Measurements from ENCODE around the gene OR5L2. TPM values are rescaled to one million over a fixed set of nuclear protein-coding genes. Genes with fewer than 3 reads are reported as not detected.
"Not testable (repeated sequence)": the region's sequence is repeated elsewhere in the genome, so short reads cannot be mapped to it uniquely, and the experiment has no call there.

Gene OR5L2
- total RNA-seq, 4 donors from 2014 or later: not detected

- Histone ChIP-seq H3K27me3 (no peaks in the 10 kb centered on the region), H3K4me1 (no peaks in the 10 kb centered on the region), H3K4me3 (no peak within 1 kb of the TSS), H3K36me3 (no peaks in the 10 kb centered on the region), H3K27ac (no peak within 1 kb of the TSS), H3K9me3 (no peaks in the 10 kb centered on the region)
- no peak for TF ChIP-seq CTCF (IDR thresholded peaks at IDR 0.05)
- no peak for TF ChIP-seq POLR2A (IDR thresholded peaks at IDR 0.05)
- DNase-seq: no peak
These were observed 7.7 kb upstream of the OR5L2 start, which contains the start of gene OR5D18 for GRCh38 chr11:55819330-55819729. Gene OR5D18 (plus strand): TSS chr11:55819630. CDS start chr11:55819630, 0 bp downstream.

GRCh38 chr11:55838452-55838851, 11.4 kb downstream of the OR5L2 start, which contains the start of gene OR5D16:
Gene OR5D16 (plus strand): TSS chr11:55838752. CDS start chr11:55838752, 0 bp downstream.
- Histone ChIP-seq H3K36me3 (no peaks in the 10 kb centered on the region), H3K27ac (no peak within 1 kb of the TSS), H3K9me3 (no peaks in the 10 kb centered on the region), H3K4me3 (no peak within 1 kb of the TSS), H3K4me1 (no peaks in the 10 kb centered on the region), H3K27me3 (no peaks in the 10 kb centered on the region)
- no peak for DNase-seq
- TF ChIP-seq POLR2A (IDR thresholded peaks at IDR 0.05) (no peak), CTCF (IDR thresholded peaks at IDR 0.05) (no peak)

GRCh38 chr11:55847453-55847852, 20.4 kb downstream of the OR5L2 start:
- no peak overlapping the region for H3K27ac ChIP-seq
- no peaks in the 10 kb centered on the region for H3K4me1 ChIP-seq
- H3K4me3 ChIP-seq: no peak overlapping the region
- no peak for DNase-seq
- TF ChIP-seq CTCF (IDR thresholded peaks at IDR 0.05): no peak
- TF ChIP-seq POLR2A (IDR thresholded peaks at IDR 0.05): no peak
- no peaks in the 10 kb centered on the region for H3K36me3 ChIP-seq
- peaks cover 0 to 3% (median 0%) of the 10 kb centered on the region in 4 donors for H3K9me3 ChIP-seq
- H3K27me3 ChIP-seq: no peaks in the 10 kb centered on the region

- no peaks in the 10 kb centered on the region for H3K36me3 ChIP-seq
- peaks cover 0 to 3% (median 0%) of the 10 kb centered on the region in 4 donors for H3K9me3 ChIP-seq
- no peak for DNase-seq
- no peak overlapping the region for H3K4me3 ChIP-seq
- no peaks in the 10 kb centered on the region for H3K4me1 ChIP-seq
- no peak overlapping the region for H3K27ac ChIP-seq
- TF ChIP-seq CTCF (IDR thresholded peaks at IDR 0.05) (no peak), POLR2A (IDR thresholded peaks at IDR 0.05) (no peak)
- no peaks in the 10 kb centered on the region for H3K27me3 ChIP-seq
These were observed 22.0 kb downstream of the OR5L2 start for GRCh38 chr11:55849037-55849436.

GRCh38 chr11:55852141-55852540, 25.1 kb downstream of the OR5L2 start:
- TF ChIP-seq POLR2A (IDR thresholded peaks at IDR 0.05) (no peak), CTCF (IDR thresholded peaks at IDR 0.05) (no peak)
- DNase-seq: no peak
- Histone ChIP-seq H3K4me3 (no peak overlapping the region), H3K27ac (no peak overlapping the region), H3K4me1 (no peaks in the 10 kb centered on the region), H3K9me3 (peaks cover 0 to 3% (median 0%) of the 10 kb centered on the region in 4 donors), H3K27me3 (no peaks in the 10 kb centered on the region), H3K36me3 (no peaks in the 10 kb centered on the region)

- Histone ChIP-seq H3K27ac (no peak overlapping the region), H3K36me3 (no peaks in the 10 kb centered on the region), H3K27me3 (no peaks in the 10 kb centered on the region), H3K4me3 (no peak overlapping the region), H3K9me3 (no peaks in the 10 kb centered on the region), H3K4me1 (no peaks in the 10 kb centered on the region)
- DNase-seq: no peak
- TF ChIP-seq POLR2A (IDR thresholded peaks at IDR 0.05) (no peak), CTCF (IDR thresholded peaks at IDR 0.05) (no peak)
These were observed 27.7 kb downstream of the OR5L2 start for GRCh38 chr11:55854704-55855103.

- not testable (repeated sequence) for H3K27me3 ChIP-seq, H3K9me3 ChIP-seq, H3K4me1 ChIP-seq, H3K36me3 ChIP-seq, DNase-seq, H3K27ac ChIP-seq, H3K4me3 ChIP-seq
These were observed 40.3 kb downstream of the OR5L2 start for GRCh38 chr11:55867354-55867753.

GRCh38 chr11:55872731-55873130, 45.7 kb downstream of the OR5L2 start:
- H3K27me3 ChIP-seq, DNase-seq, H3K9me3 ChIP-seq, H3K36me3 ChIP-seq, H3K4me1 ChIP-seq, H3K27ac ChIP-seq, H3K4me3 ChIP-seq: not testable (repeated sequence)

- not testable (repeated sequence) for DNase-seq, H3K27ac ChIP-seq, H3K9me3 ChIP-seq, H3K27me3 ChIP-seq, H3K4me1 ChIP-seq, H3K36me3 ChIP-seq, H3K4me3 ChIP-seq
These were observed 46.1 kb downstream of the OR5L2 start for GRCh38 chr11:55873146-55873545.
